Raji (cell line): ENCODE measurements around the gene CPNE5.

Experiments
- POLR2A ChIP-seq: IDR thresholded peaks from 2 replicates; pipeline ENCODE4 v1.6.1; 2011; ENCODE audit warnings: low read depth, low read length, control low read depth; ENCODE audit not compliant: insufficient read depth

CPNE5 gene

DNA sequence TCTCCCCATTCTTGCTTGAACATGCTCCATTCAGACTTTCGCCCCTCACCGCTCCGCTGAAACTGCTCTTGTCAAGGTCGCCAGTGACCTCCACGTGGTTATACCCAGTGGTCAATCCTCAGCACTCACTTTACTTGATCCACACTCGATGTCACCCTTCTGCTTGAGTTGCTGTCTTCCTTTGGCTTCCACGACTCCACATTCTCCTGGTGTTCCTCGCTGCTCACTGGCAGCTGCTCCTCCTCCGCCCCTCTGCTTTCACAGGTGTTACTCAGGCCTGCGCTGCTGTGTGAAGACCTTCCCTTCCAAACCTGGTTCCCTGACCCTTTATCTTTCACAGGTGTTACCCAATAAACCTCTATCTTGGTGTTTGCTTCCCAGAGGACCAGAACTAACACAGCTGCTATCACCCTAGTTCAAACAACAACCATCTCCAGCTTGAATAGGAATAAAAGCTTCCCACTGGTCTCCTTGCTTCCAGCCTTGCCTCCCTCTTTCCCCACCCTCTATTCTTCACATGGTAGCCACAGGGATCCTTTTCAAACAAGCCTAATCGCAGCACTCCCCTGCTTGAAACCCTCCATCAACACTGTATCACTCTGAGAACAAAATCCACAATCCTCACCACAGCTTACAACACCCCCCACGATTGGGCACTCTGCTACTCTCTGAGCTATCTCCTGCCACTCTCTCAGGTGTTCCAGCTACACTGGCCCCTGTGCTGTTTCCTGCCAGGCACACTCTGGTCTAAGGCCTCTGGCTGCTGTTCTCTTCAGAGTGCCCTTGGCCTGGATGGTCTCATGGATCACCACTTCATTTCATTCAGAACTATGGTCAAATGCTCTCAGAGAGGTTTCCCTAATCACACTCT lies 24.7 kb upstream of the CPNE5 start:
- TF ChIP-seq POLR2A: no peak

DNA sequence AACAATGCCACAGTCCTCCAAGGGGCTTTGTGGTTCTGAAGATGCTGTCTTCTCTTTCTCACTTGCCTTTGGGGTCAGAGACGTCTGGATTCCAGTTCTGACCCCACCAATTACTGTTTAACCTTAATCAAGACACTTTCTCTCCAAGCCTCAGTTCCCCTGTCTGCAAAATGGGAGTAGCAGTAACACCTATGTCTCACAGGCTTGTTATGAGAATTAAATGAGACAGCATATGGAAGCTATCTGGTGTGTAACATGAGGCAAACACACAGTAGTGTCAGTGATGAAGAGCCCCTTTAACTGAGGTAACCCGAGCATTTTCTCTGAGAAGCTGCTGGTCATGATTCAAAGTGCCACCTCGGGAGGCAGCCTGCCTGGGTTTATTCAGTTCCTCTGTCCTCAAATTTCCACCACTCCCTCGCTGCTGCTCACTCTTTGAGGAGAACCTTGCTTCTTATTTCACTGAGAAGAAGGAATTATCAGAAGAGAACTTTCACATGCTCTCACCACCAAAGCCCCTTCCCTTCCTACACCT lies 23.7 kb upstream of the CPNE5 start:
- TF ChIP-seq POLR2A: no peak

DNA sequence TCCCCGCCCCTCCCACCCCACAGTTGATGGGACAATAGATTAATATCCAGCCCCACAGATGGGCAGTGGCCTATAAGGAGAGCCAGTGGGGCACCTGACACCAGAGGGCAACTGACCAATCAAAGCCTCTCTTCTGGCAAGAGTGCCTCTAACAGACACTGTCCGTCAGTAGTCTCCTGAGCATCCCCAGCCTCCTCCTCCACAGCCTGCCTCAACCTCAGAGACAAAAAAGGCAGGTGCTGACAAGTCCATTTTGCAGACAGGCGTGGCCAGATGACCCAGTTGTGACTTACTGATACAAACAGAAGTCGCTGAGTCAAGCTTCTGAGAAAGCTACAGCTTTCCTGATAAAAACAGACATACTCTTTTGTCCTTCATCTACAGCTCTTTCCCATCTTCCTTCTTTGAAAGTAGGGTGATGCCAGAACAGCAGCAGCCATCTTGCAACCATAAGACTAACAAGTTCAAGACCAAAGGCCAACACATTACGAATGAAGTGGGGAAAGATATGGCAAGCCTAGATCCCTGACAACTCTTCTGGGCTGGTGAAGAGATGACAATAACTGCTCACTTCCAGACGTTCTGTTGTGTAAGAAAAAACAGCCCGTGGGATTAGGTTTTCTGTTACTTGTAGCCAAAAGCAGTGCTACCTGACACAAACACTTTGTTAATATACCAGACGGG lies 23.1 kb upstream of the CPNE5 start:
- no peak for TF ChIP-seq POLR2A

DNA sequence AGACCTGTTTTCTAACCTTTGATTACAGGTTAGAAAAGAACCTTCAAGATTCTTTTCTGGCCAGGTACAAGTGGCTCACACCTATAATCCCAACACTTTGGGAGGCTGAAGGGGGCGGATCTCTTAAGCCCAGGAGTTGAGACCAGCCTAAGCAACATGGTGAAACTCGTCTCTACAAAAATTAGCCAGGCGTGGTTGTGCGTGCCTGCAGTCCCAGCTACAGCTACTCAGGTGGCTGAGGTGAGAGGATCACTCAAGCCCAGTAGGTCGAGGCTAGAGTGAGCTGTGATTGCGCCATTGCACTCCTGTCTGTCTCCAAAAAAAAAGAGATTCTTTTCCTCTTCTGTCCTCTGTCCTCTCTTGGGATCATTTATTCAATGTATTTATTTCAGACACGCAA lies 20.9 kb upstream of the CPNE5 start:
- no peak for TF ChIP-seq POLR2A

DNA sequence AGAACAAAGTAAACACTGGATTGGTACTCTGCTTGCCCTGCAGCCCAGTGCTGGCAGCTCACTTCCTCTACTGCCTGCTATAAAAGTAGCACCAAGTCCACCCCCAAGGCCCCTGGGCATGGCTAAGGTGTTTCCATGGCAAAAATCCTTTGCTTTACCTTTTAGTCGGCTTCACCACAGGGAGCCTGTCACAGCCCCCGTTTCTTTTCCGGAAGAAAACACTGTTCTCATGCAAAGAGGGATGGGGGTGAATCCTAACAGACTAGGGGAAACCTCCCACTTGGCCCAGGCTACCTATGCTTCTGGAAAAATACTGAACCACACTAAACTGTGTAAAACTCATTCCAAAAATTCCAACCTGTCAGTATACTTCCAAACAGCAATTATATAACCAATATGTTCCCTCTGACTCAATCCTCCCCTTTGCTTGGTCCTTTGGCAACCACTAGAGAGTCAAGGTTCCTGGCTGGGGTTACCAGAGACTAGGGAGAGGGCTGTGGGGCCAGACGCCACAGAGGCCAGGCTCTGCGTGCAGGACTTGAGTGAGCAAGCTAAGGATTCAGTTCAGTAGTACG lies 19.2 kb upstream of the CPNE5 start:
- TF ChIP-seq POLR2A: no peak

DNA sequence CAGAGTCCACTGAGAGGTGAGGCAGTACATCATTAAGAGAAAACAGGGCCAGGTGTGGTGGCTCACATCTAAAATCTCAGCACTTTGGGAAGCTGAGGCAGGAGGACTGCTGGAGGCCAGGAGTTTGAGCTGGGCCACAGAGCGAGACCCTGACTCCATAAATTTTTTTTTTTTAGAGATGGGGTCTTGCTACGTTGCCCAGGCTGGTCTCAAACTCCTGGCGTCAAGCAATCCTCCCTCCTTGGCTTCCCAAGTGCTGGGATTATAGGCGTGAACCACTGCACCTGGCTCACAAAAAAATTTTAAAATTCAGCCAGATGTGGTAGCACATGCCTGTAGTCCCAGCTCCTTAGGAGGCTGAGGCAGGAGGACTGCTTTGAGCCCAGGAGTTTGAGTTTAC lies 18.1 kb upstream of the CPNE5 start:
- no peak for TF ChIP-seq POLR2A

DNA sequence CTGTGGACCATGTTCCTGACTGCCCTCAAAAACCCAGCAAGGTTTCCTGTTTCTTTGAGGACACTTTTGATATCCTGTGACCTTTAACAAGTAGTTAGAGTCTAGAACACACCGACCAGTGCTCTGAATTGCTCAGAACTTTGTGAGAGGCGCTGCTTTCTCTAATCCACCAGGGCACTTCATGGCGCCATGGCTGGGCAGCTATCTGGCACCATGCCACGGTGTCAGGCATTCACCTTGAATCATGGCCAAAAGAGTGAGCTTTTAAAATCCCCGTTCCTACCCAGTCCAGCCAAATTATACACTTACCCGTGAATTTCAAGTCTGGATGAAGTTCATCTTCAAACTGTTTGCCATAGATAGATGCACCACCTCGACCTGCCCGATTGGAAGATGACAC lies 17.0 kb upstream of the CPNE5 start:
- TF ChIP-seq POLR2A: no peak

DNA sequence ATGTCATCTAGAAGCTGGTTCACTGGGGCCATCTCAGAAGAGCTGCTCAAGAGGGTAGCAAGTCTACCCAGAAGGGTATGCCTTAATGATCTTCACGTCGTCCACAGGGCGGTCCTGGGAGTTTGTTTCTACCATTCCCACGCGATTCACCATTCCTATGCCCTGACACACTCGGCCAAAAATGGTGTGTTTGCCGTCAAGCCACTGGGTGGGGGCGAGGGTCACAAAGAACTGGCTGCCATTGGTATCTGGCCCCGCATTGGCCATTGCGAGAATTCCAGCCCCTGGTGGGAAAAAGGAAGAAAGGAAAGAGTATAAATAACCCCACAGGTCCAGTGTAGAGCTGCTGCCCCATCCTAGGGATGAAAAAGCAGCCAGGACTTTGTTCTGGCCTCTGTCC lies 16.5 kb upstream of the CPNE5 start:
- no peak for TF ChIP-seq POLR2A

DNA sequence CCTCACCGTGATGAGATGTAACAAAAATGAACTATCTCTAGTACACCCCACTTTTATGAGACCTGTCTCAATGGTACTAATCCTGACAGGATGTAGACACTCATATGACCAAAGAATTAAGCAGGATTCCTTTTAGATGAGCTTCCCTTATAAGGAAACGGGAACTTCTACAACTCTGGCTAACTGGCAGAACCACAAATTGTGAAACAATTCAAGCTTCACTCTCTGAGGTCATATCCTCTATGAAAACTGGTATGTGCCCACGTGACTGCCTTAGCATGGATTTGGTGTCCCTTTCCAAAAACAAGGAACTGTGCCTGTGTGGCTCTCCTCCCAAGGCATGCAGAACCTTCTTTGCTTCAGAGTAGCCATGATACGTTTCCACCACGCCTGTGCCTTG lies 14.1 kb upstream of the CPNE5 start:
- TF ChIP-seq POLR2A: no peak

DNA sequence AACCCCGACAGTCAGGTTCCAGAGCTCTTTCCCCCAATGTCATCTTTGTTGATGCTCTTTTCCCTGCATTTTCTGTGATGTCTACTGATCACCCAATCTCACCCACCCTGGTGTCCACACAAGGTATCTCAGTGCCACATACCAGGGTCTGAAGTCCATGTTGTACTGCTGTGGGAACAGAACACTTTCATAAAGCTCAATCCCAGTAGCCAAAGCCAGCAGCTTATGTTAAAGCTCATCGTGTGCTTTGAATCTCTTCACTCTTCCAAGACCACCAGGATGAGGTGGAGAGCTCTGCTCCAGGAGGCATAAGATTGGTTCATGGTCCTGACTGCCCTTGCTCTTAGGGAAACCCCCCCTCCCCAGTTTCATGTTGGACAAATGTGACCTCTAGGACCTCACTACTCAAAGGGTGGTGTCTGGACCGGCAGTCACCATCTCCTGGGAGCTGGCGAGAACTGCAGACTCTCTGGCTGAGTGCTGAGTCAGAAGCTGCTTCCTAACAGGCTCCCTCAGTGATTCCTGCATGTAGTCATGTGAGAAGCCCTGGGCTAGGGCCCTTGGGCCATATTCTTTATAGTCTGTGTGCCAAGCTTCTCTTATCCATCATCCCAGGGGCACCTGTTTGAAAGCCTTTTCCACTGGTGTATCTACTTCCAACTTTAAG lies 13.4 kb upstream of the CPNE5 start:
- no peak for TF ChIP-seq POLR2A

DNA sequence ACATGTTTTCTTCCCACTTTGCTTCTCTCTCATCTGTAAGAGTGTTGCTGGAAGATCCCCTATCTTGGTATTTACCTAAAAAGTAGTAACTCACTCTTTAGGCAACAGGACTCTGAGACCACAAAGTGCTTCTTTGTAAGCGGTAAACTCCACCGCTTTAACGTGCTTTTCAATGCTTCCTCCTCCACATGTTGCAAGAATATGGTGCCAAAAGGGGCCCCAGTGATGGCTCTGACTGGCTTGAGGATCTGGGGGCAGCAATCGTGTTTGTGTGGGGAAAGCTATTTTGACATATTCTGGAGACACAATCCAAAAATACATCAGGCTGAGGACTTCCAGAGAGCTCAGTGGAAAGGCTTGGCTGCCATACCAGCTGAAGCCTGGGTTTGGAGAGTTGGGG lies 12.4 kb upstream of the CPNE5 start:
- TF ChIP-seq POLR2A: no peak

DNA sequence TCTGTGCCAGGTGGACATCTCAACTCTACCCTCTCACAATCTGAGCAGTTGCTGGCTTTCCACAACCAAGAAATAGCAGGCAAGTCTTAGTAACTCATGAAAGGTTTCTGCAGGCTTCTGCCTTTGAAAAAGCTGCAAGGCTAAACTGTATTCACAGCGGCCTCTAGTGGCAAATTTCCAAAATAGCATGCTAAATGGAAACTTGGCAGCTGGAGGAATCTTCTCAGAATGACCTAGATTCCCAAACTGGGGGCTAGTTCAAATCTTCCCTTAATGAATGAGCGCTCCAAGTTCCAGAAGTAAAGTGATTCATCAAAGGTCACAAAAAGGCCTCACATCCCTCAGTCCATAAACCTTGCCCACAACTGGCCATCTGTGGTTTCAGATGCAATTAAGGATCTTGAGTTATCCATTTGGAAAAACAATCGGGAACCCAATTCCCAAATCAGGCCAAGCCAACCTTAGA lies 11.9 kb upstream of the CPNE5 start:
- no peak for TF ChIP-seq POLR2A

DNA sequence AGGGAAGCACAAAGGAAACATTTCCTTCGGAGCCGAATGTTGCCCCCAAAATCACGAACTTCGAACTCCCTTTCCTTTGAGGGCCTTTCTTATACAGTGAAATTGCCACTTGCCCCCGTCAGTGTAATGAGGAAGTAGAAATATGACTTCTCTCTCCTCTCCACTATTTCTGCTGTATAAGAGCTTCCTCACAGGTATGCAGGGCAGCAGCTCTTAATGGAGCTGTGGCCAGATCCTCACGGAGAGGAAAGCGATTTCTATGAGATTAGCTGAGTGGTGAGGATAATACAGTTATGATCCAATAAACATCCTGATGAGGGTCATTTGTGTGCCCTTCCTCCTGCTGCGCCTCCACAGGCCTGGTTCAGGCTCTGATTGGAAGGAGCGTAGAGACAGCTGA lies 10.8 kb upstream of the CPNE5 start:
- no peak for TF ChIP-seq POLR2A

DNA sequence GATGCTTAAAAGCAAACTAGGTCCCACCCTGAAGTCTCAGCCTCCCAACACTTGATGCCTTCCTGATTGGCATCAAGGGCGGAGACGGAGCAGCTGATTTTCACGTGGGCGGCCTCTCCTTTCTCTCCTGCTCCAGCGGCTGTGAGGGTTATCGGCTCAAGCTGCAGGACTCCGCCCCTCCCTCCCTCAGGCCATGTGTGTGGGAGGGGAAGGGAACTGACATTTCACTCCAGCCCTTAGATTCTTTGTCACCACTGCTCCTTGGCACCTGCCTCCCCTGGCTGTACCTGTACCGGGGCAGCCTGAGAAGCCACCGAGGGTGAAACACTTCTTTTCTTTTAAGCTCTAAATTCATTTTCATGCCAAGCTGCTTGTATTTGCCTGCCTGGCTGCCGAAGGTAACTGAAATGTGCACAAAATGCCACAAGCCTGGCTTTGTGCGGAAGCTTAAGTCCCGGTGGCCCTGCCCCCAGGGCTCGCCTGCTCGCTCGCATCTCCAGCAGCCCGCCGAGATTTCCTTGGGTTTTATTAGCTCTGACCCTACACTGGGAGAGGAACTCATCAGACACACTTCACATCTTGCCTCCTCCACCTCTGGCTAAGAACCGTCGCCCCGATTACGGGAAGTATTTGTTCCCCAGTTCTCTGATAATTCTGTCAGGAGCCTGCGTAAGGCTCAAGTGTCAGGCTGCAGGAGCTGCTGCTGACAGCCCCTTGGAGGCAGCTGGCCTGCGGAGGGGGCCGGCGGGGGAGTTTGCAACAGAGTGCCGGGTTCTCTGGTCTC lies 9.6 kb upstream of the CPNE5 start:
- no peak for TF ChIP-seq POLR2A
